Astrocyte (in vitro differentiated cells and primary cell): ENCODE measurements around the gene LDB3. TPM values are rescaled to one million over a fixed set of nuclear protein-coding genes. Genes with fewer than 3 reads are reported as not detected.

ENCODE experiments used
- DNase-seq: peaks from one replicate; pipeline ENCODE4 v3.0.0-alpha.2; 2010; ENCODE audit warnings: low read depth
- FAIRE-seq: peaks from 2 replicates; lab custom pipeline; 2011; peaks lifted over from hg19 to GRCh38; lab: Jason Lieb, UNC
- H2AFZ ChIP-seq: 2 replicates; pipeline ENCODE4 v1.6.0; 2012; ENCODE audit warnings: low read depth, low read length, inconsistent platforms
- H3K27ac ChIP-seq: 2 replicates; pipeline ENCODE4 v1.5.1; 2011; ENCODE audit warnings: low read depth, low read length, inconsistent platforms
- H3K27me3 ChIP-seq: 2 replicates; pipeline ENCODE4 v1.6.0; 2011; ENCODE audit warnings: low read length, inconsistent platforms; ENCODE audit not compliant: insufficient read depth
- H3K36me3 ChIP-seq: 2 replicates; pipeline ENCODE4 v1.5.1; 2011; ENCODE audit warnings: low read length, inconsistent platforms; ENCODE audit not compliant: insufficient read depth
- H3K4me1 ChIP-seq: 2 replicates; pipeline ENCODE4 v1.5.1; 2011; ENCODE audit warnings: low read length, inconsistent platforms; ENCODE audit not compliant: insufficient read depth
- H3K4me2 ChIP-seq: 2 replicates; pipeline ENCODE4 v1.6.0; 2012; ENCODE audit warnings: low read length, inconsistent platforms
- H3K4me3 ChIP-seq: 2 replicates; pipeline ENCODE4 v1.5.1; 2011; ENCODE audit warnings: low read depth, mild to moderate bottlenecking, low read length, inconsistent platforms; ENCODE audit not compliant: insufficient read depth
- H3K79me2 ChIP-seq: 2 replicates; pipeline ENCODE4 v1.6.0; 2012; ENCODE audit warnings: mild to moderate bottlenecking, low read length, inconsistent platforms; ENCODE audit not compliant: insufficient read depth
- H3K9ac ChIP-seq: 2 replicates; pipeline ENCODE4 v1.6.0; 2012; ENCODE audit warnings: mild to moderate bottlenecking, low read length, inconsistent platforms
- H3K9me3 ChIP-seq: 2 replicates; pipeline ENCODE4 v1.5.1; 2012; ENCODE audit warnings: low read depth, mild to moderate bottlenecking, low read length, inconsistent platforms; ENCODE audit not compliant: insufficient read depth
- H4K20me1 ChIP-seq: 2 replicates; pipeline ENCODE4 v1.6.0; 2012; ENCODE audit warnings: low read length, inconsistent platforms; ENCODE audit not compliant: insufficient read depth
- H3K27ac Mint-ChIP-seq: one replicate; pipeline ENCODE4 v1.8.0; 2021; ENCODE audit warnings: mild to moderate bottlenecking, mixed read lengths; ENCODE audit not compliant: unreplicated experiment
- H3K27me3 Mint-ChIP-seq: one replicate; pipeline ENCODE4 v1.8.0; 2021; ENCODE audit warnings: low read depth, mixed read lengths; ENCODE audit not compliant: unreplicated experiment
- H3K36me3 Mint-ChIP-seq: one replicate; pipeline ENCODE4 v1.8.0; 2021; ENCODE audit warnings: low read depth, mixed read lengths; ENCODE audit not compliant: unreplicated experiment
- H3K4me1 Mint-ChIP-seq: one replicate; pipeline ENCODE4 v1.8.0; 2021; ENCODE audit warnings: low read depth, mixed read lengths; ENCODE audit not compliant: unreplicated experiment
- H3K4me3 Mint-ChIP-seq: one replicate; pipeline ENCODE4 v1.8.0; 2021; ENCODE audit warnings: mild to moderate bottlenecking, moderate library complexity, mixed read lengths; ENCODE audit not compliant: unreplicated experiment
- H3K9me3 Mint-ChIP-seq: one replicate; pipeline ENCODE4 v1.8.0; 2021; ENCODE audit warnings: mild to moderate bottlenecking, mixed read lengths; ENCODE audit not compliant: unreplicated experiment
- EZH2 ChIP-seq: IDR thresholded peaks from 2 replicates; pipeline ENCODE4 v1.6.1; 2012; ENCODE audit warnings: mild to moderate bottlenecking, low read length, inconsistent platforms; ENCODE audit not compliant: insufficient read depth
- total RNA-seq: library from RNA; stranded (reverse); gene quantifications from 2 replicates; pipeline ENCODE4 v1.2.1, GENCODE V29; 2021
- TF ChIP-seq, protein P1 (sequence below): IDR thresholded peaks from 2 replicates; pipeline ENCODE4 v1.5.1; 2011; ENCODE audit warnings: low read depth, mild to moderate bottlenecking, inconsistent platforms, low read length, moderate library complexity; ENCODE audit not compliant: insufficient read depth

LDB3 gene
- total RNA-seq, 1 donor from 2014 or later, result 3.5 TPM

- TF ChIP-seq EZH2, result no peak
- TF ChIP-seq, protein P1, sequence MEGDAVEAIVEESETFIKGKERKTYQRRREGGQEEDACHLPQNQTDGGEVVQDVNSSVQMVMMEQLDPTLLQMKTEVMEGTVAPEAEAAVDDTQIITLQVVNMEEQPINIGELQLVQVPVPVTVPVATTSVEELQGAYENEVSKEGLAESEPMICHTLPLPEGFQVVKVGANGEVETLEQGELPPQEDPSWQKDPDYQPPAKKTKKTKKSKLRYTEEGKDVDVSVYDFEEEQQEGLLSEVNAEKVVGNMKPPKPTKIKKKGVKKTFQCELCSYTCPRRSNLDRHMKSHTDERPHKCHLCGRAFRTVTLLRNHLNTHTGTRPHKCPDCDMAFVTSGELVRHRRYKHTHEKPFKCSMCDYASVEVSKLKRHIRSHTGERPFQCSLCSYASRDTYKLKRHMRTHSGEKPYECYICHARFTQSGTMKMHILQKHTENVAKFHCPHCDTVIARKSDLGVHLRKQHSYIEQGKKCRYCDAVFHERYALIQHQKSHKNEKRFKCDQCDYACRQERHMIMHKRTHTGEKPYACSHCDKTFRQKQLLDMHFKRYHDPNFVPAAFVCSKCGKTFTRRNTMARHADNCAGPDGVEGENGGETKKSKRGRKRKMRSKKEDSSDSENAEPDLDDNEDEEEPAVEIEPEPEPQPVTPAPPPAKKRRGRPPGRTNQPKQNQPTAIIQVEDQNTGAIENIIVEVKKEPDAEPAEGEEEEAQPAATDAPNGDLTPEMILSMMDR, result no peak
- H3K4me2 ChIP-seq, result no peak overlapping the region
These were observed 9.1 kb upstream of the LDB3 start for GRCh38 chr10:86659161-86659691.

GRCh38 chr10:86659721-86660453, 8.4 kb upstream of the LDB3 start:
- no peaks in the 10 kb centered on the region for H4K20me1 ChIP-seq
- no peak overlapping the region for H3K27ac Mint-ChIP-seq
- H3K9ac ChIP-seq, result no peak overlapping the region
- DNase-seq, result no peak
- H3K36me3 ChIP-seq, result no peaks in the 10 kb centered on the region
- H3K27me3 ChIP-seq, result no peaks in the 10 kb centered on the region
- H3K27me3 Mint-ChIP-seq, result peaks cover 24% of the 10 kb centered on the region
- H3K4me3 ChIP-seq, result no peak overlapping the region
- H3K9me3 ChIP-seq, result no peaks in the 10 kb centered on the region
- H3K4me3 Mint-ChIP-seq, result no peak overlapping the region
- FAIRE-seq, result no peak
- TF ChIP-seq, protein P1, result no peak
- TF ChIP-seq EZH2, result no peak
- H3K4me2 ChIP-seq, result no peak overlapping the region
- no peak overlapping the region for H3K27ac ChIP-seq
- H3K4me1 Mint-ChIP-seq, result peaks cover 10% of the 10 kb centered on the region
- no peaks in the 10 kb centered on the region for H3K79me2 ChIP-seq
- peaks cover 2% of the 10 kb centered on the region for H3K9me3 Mint-ChIP-seq
- peaks cover 4% of the 10 kb centered on the region for H3K36me3 Mint-ChIP-seq
- no peak overlapping the region for H2AFZ ChIP-seq
- no peaks in the 10 kb centered on the region for H3K4me1 ChIP-seq

More at GRCh38 chr10:86659161-86659691, 9.1 kb upstream of the LDB3 start:
- no peak for DNase-seq
- Histone ChIP-seq H3K79me2 (no peaks in the 10 kb centered on the region), H3K27ac (no peak overlapping the region), H3K9ac (no peak overlapping the region), H3K9me3 (no peaks in the 10 kb centered on the region), H3K4me3 (no peak overlapping the region), H3K4me1 (peaks cover 3% of the 10 kb centered on the region), H3K36me3 (no peaks in the 10 kb centered on the region), H3K27me3 (no peaks in the 10 kb centered on the region), H2AFZ (no peak overlapping the region), H4K20me1 (no peaks in the 10 kb centered on the region)
- peaks cover 4% of the 10 kb centered on the region for H3K36me3 Mint-ChIP-seq
- H3K9me3 Mint-ChIP-seq, result peaks cover 2% of the 10 kb centered on the region
- H3K27ac Mint-ChIP-seq, result no peak overlapping the region
- H3K27me3 Mint-ChIP-seq, result peaks cover 24% of the 10 kb centered on the region
- no peak overlapping the region for H3K4me3 Mint-ChIP-seq
- FAIRE-seq, result no peak
- peaks cover 3% of the 10 kb centered on the region for H3K4me1 Mint-ChIP-seq
